GM18507 (cell line): ENCODE measurements around the gene NACC1.

Experiments
- DNase-seq: peaks from one replicate; pipeline ENCODE4 v3.0.0; 2011; ENCODE audit warnings: low read depth; ENCODE audit not compliant: insufficient read length; ENCODE audit errors: extremely low spot score
- FAIRE-seq: peaks from 2 replicates; lab custom pipeline; 2011; peaks lifted over from hg19 to GRCh38; lab: Jason Lieb, UNC

The NACC1 gene

GRCh38 chr19:13117772-13118423, at the start of gene NACC1:
Gene NACC1, plus strand, starts transcription at chr19:13118264. Its CDS starts 16,944 bp downstream, at chr19:13135208.
- DNase-seq, result peak; percentile 96
- FAIRE-seq, result peak; percentile 84

- no peak for DNase-seq
- no peak for FAIRE-seq
Measured at GRCh38 chr19:13069415-13070359, 48.4 kb upstream of the NACC1 start.

GRCh38 chr19:13070425-13071140, 47.5 kb upstream of the NACC1 start:
- no peak for FAIRE-seq
- no peak for DNase-seq

- FAIRE-seq (no peak), DNase-seq (no peak)
Measured at GRCh38 chr19:13071444-13072187, 46.4 kb upstream of the NACC1 start.

- FAIRE-seq, result no peak
- no peak for DNase-seq
Measured at GRCh38 chr19:13072188-13072908, 45.7 kb upstream of the NACC1 start.

GRCh38 chr19:13073263-13073662, 44.8 kb upstream of the NACC1 start:
- no peak for DNase-seq
- no peak for FAIRE-seq

- DNase-seq, result no peak
- no peak for FAIRE-seq
Measured at GRCh38 chr19:13074378-13074777, 43.7 kb upstream of the NACC1 start.

GRCh38 chr19:13076320-13076719, 41.7 kb upstream of the NACC1 start:
- no peak for DNase-seq
- no peak for FAIRE-seq

GRCh38 chr19:13076787-13077186, 41.3 kb upstream of the NACC1 start:
- FAIRE-seq, result no peak

GRCh38 chr19:13077240-13077639, 40.8 kb upstream of the NACC1 start:
- DNase-seq, result no peak
- FAIRE-seq, result no peak

More at GRCh38 chr19:13076787-13077186, 41.3 kb upstream of the NACC1 start:
- DNase-seq, result no peak

GRCh38 chr19:13078381-13078780, 39.7 kb upstream of the NACC1 start:
- DNase-seq, result no peak

GRCh38 chr19:13078897-13079541, 39.0 kb upstream of the NACC1 start:
- DNase-seq (no peak), FAIRE-seq (no peak)

More at GRCh38 chr19:13078381-13078780, 39.7 kb upstream of the NACC1 start:
- FAIRE-seq, result no peak

GRCh38 chr19:13079542-13079986, 38.5 kb upstream of the NACC1 start:
- no peak for DNase-seq
- FAIRE-seq, result no peak

GRCh38 chr19:13082192-13083007, 35.7 kb upstream of the NACC1 start:
- DNase-seq, result no peak

GRCh38 chr19:13083008-13083404, 35.1 kb upstream of the NACC1 start:
- no peak for DNase-seq
- FAIRE-seq, result no peak

More at GRCh38 chr19:13082192-13083007, 35.7 kb upstream of the NACC1 start:
- no peak for FAIRE-seq

GRCh38 chr19:13083627-13084026, 34.4 kb upstream of the NACC1 start:
- DNase-seq (no peak), FAIRE-seq (no peak)

GRCh38 chr19:13085666-13086065, 32.4 kb upstream of the NACC1 start:
- FAIRE-seq (no peak), DNase-seq (no peak)
